Osteoblast (primary cell): Measurements from ENCODE around the gene SH3RF3. TPM values are rescaled to one million over a fixed set of nuclear protein-coding genes. Genes with fewer than 3 reads are reported as not detected.

ENCODE experiments used
- DNase-seq: peaks from one replicate; pipeline ENCODE4 v3.0.0; 2011; ENCODE audit warnings: low spot score, mixed read lengths; ENCODE audit not compliant: insufficient read length; ENCODE audit errors: missing footprints
- H2AFZ ChIP-seq: 2 replicates; pipeline ENCODE4 v1.6.0; 2011; ENCODE audit warnings: mild to moderate bottlenecking, low read length
- H3K27ac ChIP-seq: 2 replicates; pipeline ENCODE4 v1.5.1; 2011; ENCODE audit warnings: mild to moderate bottlenecking, low read depth, low read length, moderate library complexity
- H3K27me3 ChIP-seq: 2 replicates; pipeline ENCODE4 v1.6.0; 2012; ENCODE audit warnings: mild to moderate bottlenecking, control low read depth, inconsistent platforms, low read length, moderate library complexity; ENCODE audit not compliant: insufficient read depth
- H3K36me3 ChIP-seq: 2 replicates; pipeline ENCODE4 v1.5.1; 2011; ENCODE audit warnings: mild to moderate bottlenecking, low read length, control low read depth, moderate library complexity; ENCODE audit not compliant: insufficient read depth
- H3K4me1 ChIP-seq: 2 replicates; pipeline ENCODE4 v1.5.1; 2011; ENCODE audit warnings: mild to moderate bottlenecking, low read length, control low read depth, moderate library complexity; ENCODE audit not compliant: insufficient read depth
- H3K4me2 ChIP-seq: 2 replicates; pipeline ENCODE4 v1.6.0; 2011; ENCODE audit warnings: mild to moderate bottlenecking, low read length; ENCODE audit not compliant: insufficient read depth
- H3K4me3 ChIP-seq: fragments of 200-600 bp; sonication (generic); 3 replicates; pipeline ENCODE4 v1.5.1; 2012; ENCODE audit warnings: mild to moderate bottlenecking, low read length, inconsistent platforms; ENCODE audit not compliant: insufficient read depth
- H3K79me2 ChIP-seq: 2 replicates; pipeline ENCODE4 v1.6.0; 2012; ENCODE audit warnings: mild to moderate bottlenecking, low read length, control low read depth, inconsistent platforms; ENCODE audit not compliant: insufficient read depth
- H3K9me3 ChIP-seq: 2 replicates; pipeline ENCODE4 v1.5.1; 2011; ENCODE audit warnings: low read depth, low read length, control low read depth
- H4K20me1 ChIP-seq: 2 replicates; pipeline ENCODE4 v1.6.0; 2012; ENCODE audit warnings: mild to moderate bottlenecking, low read length, control low read depth; ENCODE audit not compliant: insufficient read depth
- total RNA-seq: library from RNA; depleted of rRNA; stranded (reverse); fragments of >200 nt; gene quantifications from 2 replicates; pipeline ENCODE4 v1.2.3, GENCODE V29; 2012
- TF ChIP-seq, protein P1 (sequence below): IDR thresholded peaks from 2 replicates; pipeline ENCODE4 v1.5.1; 2011; ENCODE audit warnings: mild to moderate bottlenecking, low read depth, low read length, moderate library complexity; ENCODE audit errors: extremely low read depth

SH3RF3 gene
- total RNA-seq, 1 donor = 14.8 TPM

DNA sequence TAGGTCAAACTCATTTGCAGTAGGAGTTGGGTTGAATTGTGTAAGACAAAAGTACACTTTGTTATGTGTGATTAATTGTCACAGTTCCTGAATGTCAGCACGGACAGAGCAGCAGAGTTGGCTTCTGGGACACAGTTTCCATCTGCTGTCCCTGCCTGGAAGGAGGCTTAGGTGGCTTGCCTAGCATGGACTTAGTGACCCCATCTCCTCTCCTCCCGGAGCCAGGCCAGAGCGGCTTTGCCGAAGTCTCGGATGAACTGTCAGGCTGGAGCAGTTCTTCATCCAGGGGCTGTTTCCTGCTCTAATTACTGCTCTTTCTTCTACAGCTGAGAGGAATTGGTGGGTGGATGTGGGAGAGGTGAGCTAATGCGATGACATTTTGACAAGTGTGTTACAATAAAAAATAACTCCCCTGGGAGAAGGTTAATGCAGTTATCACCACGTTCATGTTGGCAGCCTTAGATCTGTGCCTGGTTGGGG is 102.0 kb downstream of the SH3RF3 start:
- Histone ChIP-seq H3K4me2 (peak overlapping the region; percentile 15), H3K36me3 (no peaks in the 10 kb centered on the region), H3K27me3 (no peaks in the 10 kb centered on the region), H4K20me1 (peaks cover 77% of the 10 kb centered on the region), H3K27ac (no peak overlapping the region), H2AFZ (no peak overlapping the region), H3K79me2 (peaks cover 74% of the 10 kb centered on the region), H3K9me3 (no peaks in the 10 kb centered on the region), H3K4me1 (peaks cover 6% of the 10 kb centered on the region), H3K4me3 (no peak overlapping the region)
- TF ChIP-seq, protein P1, sequence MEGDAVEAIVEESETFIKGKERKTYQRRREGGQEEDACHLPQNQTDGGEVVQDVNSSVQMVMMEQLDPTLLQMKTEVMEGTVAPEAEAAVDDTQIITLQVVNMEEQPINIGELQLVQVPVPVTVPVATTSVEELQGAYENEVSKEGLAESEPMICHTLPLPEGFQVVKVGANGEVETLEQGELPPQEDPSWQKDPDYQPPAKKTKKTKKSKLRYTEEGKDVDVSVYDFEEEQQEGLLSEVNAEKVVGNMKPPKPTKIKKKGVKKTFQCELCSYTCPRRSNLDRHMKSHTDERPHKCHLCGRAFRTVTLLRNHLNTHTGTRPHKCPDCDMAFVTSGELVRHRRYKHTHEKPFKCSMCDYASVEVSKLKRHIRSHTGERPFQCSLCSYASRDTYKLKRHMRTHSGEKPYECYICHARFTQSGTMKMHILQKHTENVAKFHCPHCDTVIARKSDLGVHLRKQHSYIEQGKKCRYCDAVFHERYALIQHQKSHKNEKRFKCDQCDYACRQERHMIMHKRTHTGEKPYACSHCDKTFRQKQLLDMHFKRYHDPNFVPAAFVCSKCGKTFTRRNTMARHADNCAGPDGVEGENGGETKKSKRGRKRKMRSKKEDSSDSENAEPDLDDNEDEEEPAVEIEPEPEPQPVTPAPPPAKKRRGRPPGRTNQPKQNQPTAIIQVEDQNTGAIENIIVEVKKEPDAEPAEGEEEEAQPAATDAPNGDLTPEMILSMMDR = no peak
- no peak for DNase-seq

- no peak overlapping the region for H2AFZ ChIP-seq
- no peaks in the 10 kb centered on the region for H3K9me3 ChIP-seq
- peaks cover 72% of the 10 kb centered on the region for H4K20me1 ChIP-seq
- H3K4me3 ChIP-seq = no peak overlapping the region
- peak overlapping the region; percentile 15 for H3K4me2 ChIP-seq
- TF ChIP-seq, protein P1 = no peak
- H3K27me3 ChIP-seq = no peaks in the 10 kb centered on the region
- H3K36me3 ChIP-seq = no peaks in the 10 kb centered on the region
- H3K27ac ChIP-seq = no peak overlapping the region
- H3K4me1 ChIP-seq = peaks cover 6% of the 10 kb centered on the region
- H3K79me2 ChIP-seq = peaks cover 70% of the 10 kb centered on the region
- DNase-seq = no peak
Observed at GRCh38 chr2:109231428-109231827, 102.4 kb downstream of the SH3RF3 start.

GRCh38 chr2:109231996-109232705 is 103.1 kb downstream of the SH3RF3 start:
- Histone ChIP-seq H3K4me1 (peaks cover 6% of the 10 kb centered on the region), H4K20me1 (peaks cover 65% of the 10 kb centered on the region), H3K4me3 (no peak overlapping the region), H3K9me3 (no peaks in the 10 kb centered on the region), H3K79me2 (peaks cover 68% of the 10 kb centered on the region), H2AFZ (no peak overlapping the region), H3K36me3 (no peaks in the 10 kb centered on the region), H3K27ac (no peak overlapping the region), H3K27me3 (no peaks in the 10 kb centered on the region), H3K4me2 (no peak overlapping the region)
- DNase-seq = no peak
- TF ChIP-seq, protein P1 = no peak

- H3K27me3 ChIP-seq = no peaks in the 10 kb centered on the region
- H3K36me3 ChIP-seq = no peaks in the 10 kb centered on the region
- H2AFZ ChIP-seq = no peak overlapping the region
- no peaks in the 10 kb centered on the region for H3K9me3 ChIP-seq
- DNase-seq = no peak
- H4K20me1 ChIP-seq = peaks cover 58% of the 10 kb centered on the region
- peaks cover 66% of the 10 kb centered on the region for H3K79me2 ChIP-seq
- peaks cover 8% of the 10 kb centered on the region for H3K4me1 ChIP-seq
- no peak overlapping the region for H3K4me3 ChIP-seq
- TF ChIP-seq, protein P1 = no peak
- no peak overlapping the region for H3K27ac ChIP-seq
- no peak overlapping the region for H3K4me2 ChIP-seq
Observed at GRCh38 chr2:109232909-109233308, 103.9 kb downstream of the SH3RF3 start.
